A549 (cell line): Measurements from ENCODE around the gene DLGAP1.

Experiments
- CTCF ChIP-seq: fragments of >200 bp; sonication (Bioruptor Twin); formaldehyde crosslinking; IDR thresholded peaks from 3 replicates; pipeline ENCODE4 v1.5.1; 2016
- EP300 ChIP-seq, 2 experiments: fragments of >200 bp; sonication (Bioruptor Twin); formaldehyde crosslinking; IDR thresholded peaks; 2 replicates in 1 of 2; 3 replicates in 1 of 2; pipeline ENCODE4 v1.6.1; 2016 to 2017
- MYC ChIP-seq: IDR thresholded peaks from 2 replicates; pipeline ENCODE4 v1.6.1; 2012; ENCODE audit warnings: mild to moderate bottlenecking, inconsistent platforms, low read length, improper control_type of control experiment, borderline replicate concordance
- PBX3 ChIP-seq: IDR thresholded peaks from 2 replicates; pipeline ENCODE4 v1.6.1; 2012
- POLR2A ChIP-seq: IDR thresholded peaks from 2 replicates; pipeline ENCODE4 v1.6.1; 2012; ENCODE audit warnings: mild to moderate bottlenecking, low read length
- RAD21 ChIP-seq, 2 experiments: fragments of >200 bp in 1 of 2; sonication (Bioruptor Twin) in 1 of 2; formaldehyde crosslinking in 1 of 2; IDR thresholded peaks in 1 of 2; conservative IDR thresholded peaks in 1 of 2; 2 replicates in 1 of 2; 3 replicates in 1 of 2; pipeline ENCODE4 v1.6.1; 2012 to 2018; ENCODE audit warnings: inconsistent platforms in 1 of 2
- REST ChIP-seq: fragments of 200-600 bp; sonication (generic); IDR thresholded peaks from 2 replicates; pipeline ENCODE4 v1.6.1; 2016; ENCODE audit warnings: antibody characterized with exemption, mild to moderate bottlenecking, moderate library complexity
- RFX5 ChIP-seq: fragments of 450-650 bp; IDR thresholded peaks from 2 replicates; pipeline ENCODE4 v1.7.1; 2014; ENCODE audit warnings: antibody characterized with exemption, mild to moderate bottlenecking, moderate library complexity
- RNF2 ChIP-seq: fragments of 200-600 bp; sonication (generic); IDR thresholded peaks from 2 replicates; pipeline ENCODE4 v1.6.1; 2016; ENCODE audit warnings: low read depth, mild to moderate bottlenecking, antibody characterized with exemption, moderate library complexity, borderline replicate concordance
- USF2 ChIP-seq: fragments of 450-650 bp; IDR thresholded peaks from 2 replicates; pipeline ENCODE4 v1.6.1; 2014; ENCODE audit warnings: antibody characterized with exemption

GRCh38 chr18:4394700-4395099, 60.4 kb downstream of the DLGAP1 start:
- TF ChIP-seq MYC (no peak), CTCF (no peak), RNF2 (no peak), USF2 (no peak), EP300 (IDR thresholded peaks at IDR 0.05) (no peak), POLR2A (no peak), RAD21 (conservative IDR thresholded peaks at IDR 0.05 in 1 of 2, IDR thresholded peaks at IDR 0.05 in 1 of 2) (no peak), REST (no peak), RFX5 (no peak), PBX3 (no peak)
